Muscle layer of colon (tissue), 2 donors: ENCODE data around the gene POU6F1.

Experiments
- H3K27ac ChIP-seq: one replicate; pipeline ENCODE4 v1.7.0; 2013; ENCODE audit warnings: low read depth, mild to moderate bottlenecking, low read length, moderate library complexity
- H3K27me3 ChIP-seq, 2 donors: one replicate each; pipeline ENCODE4 v1.7.0; 2013; ENCODE audit warnings: low read length in 2 of 2, mild to moderate bottlenecking in 2 of 2; ENCODE audit not compliant: insufficient read depth in 2 of 2, control insufficient read depth in 1 of 2
- H3K36me3 ChIP-seq: one replicate; pipeline ENCODE4 v1.7.0; 2013; ENCODE audit warnings: mild to moderate bottlenecking, low read length; ENCODE audit not compliant: insufficient read depth
- H3K4me1 ChIP-seq: one replicate; pipeline ENCODE4 v1.7.0; 2013; ENCODE audit warnings: mild to moderate bottlenecking, low read length; ENCODE audit not compliant: insufficient read depth
- H3K4me3 ChIP-seq, 2 donors: one replicate each; pipeline ENCODE4 v1.7.0; 2013; ENCODE audit warnings: low read length in 2 of 2, low read depth in 1 of 2, mild to moderate bottlenecking in 1 of 2, moderate library complexity in 1 of 2
- H3K9ac ChIP-seq: one replicate; pipeline ENCODE4 v1.7.0; 2013; ENCODE audit warnings: low read length
- H3K9me3 ChIP-seq: one replicate; pipeline ENCODE4 v1.7.0; 2013; ENCODE audit warnings: mild to moderate bottlenecking, low read length
- donor health status: abdominal sarcoma.
- donor health status: Adenocarcinoma of cecum.

Gene POU6F1

GRCh38 chr12:51181558-51181957 is 36.3 kb downstream of the POU6F1 start:
- Histone ChIP-seq H3K36me3 (no peaks in the 10 kb centered on the region), H3K4me3 (no peak overlapping the region), H3K27ac (no peak overlapping the region), H3K27me3 (no peaks in the 10 kb centered on the region), H3K9ac (no peak overlapping the region), H3K4me1 (no peaks in the 10 kb centered on the region), H3K9me3 (no peaks in the 10 kb centered on the region)

DNA sequence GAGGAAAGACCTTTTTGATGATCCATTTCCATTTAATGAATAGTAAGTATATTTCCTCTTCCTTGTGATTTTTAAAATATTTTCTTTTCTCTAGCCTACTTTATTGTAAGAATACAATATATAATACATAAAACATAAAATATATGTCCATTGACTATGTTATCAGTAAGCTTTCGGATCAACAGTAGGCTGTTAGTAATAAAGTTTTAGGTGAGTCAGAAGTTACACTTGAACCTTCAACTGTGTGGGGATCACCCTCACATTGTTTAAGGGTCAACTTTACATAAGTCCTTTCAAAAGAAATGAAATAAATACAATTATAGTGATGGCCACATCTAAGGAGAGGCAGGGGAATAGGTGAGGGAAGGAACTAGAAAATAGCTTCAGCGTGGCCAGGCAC is 40.0 kb downstream of the POU6F1 start:
- Histone ChIP-seq H3K9me3 (no peaks in the 10 kb centered on the region), H3K27me3 (no peaks in the 10 kb centered on the region), H3K36me3 (no peaks in the 10 kb centered on the region), H3K4me1 (no peaks in the 10 kb centered on the region), H3K4me3 (no peak overlapping the region), H3K9ac (no peak overlapping the region), H3K27ac (no peak overlapping the region)

DNA sequence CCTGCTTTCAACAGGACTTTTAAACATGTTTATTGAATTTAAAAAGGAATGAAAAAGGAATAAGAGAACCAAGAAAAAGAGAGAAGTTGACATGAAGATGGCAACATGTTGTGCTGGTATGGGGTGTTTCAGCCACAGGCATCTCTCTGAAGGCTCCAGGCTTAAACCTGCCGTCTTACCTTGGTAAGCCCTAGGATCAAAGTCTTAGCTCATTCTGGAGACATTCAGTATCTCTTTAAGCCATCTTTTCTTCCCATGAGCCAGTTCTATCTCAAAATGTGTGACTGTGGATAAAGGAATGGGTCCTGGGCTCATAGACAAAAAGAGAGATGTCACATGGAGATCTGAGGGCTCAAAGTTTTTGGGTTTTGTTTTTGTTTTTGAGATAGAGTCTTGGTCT is 43.4 kb downstream of the POU6F1 start:
- Histone ChIP-seq H3K4me3 (no peak overlapping the region), H3K4me1 (no peaks in the 10 kb centered on the region), H3K9ac (no peak overlapping the region), H3K27ac (no peak overlapping the region), H3K27me3 (no peaks in the 10 kb centered on the region), H3K36me3 (no peaks in the 10 kb centered on the region), H3K9me3 (no peaks in the 10 kb centered on the region)

GRCh38 chr12:51172515-51173431 is 45.1 kb downstream of the POU6F1 start, which contains the start of gene TFCP2:
Gene TFCP2, minus strand, starts transcription at chr12:51173135. Its CDS starts 713 bp downstream, at chr12:51172422.
- H3K27ac ChIP-seq = peak within 1 kb of the TSS; percentile 97
- no peaks in the 10 kb centered on the region for H3K9me3 ChIP-seq
- peak within 1 kb of the TSS; percentile 98 for H3K9ac ChIP-seq
- H3K4me1 ChIP-seq = no peaks in the 10 kb centered on the region
- no peaks in the 10 kb centered on the region for H3K36me3 ChIP-seq
- H3K27me3 ChIP-seq = no peaks in the 10 kb centered on the region
- H3K4me3 ChIP-seq = peak within 1 kb of the TSS; percentile 73 to 100

- peak overlapping the region; percentile 97 for H3K27ac ChIP-seq
- H3K36me3 ChIP-seq = no peaks in the 10 kb centered on the region
- no peaks in the 10 kb centered on the region for H3K27me3 ChIP-seq
- H3K9me3 ChIP-seq = no peaks in the 10 kb centered on the region
- no peaks in the 10 kb centered on the region for H3K4me1 ChIP-seq
- peak overlapping the region; percentile 73 to 100 for H3K4me3 ChIP-seq
- H3K9ac ChIP-seq = peak overlapping the region; percentile 98
Observed at GRCh38 chr12:51171884-51172514, 45.9 kb downstream of the POU6F1 start.

GRCh38 chr12:51163795-51164194 is 54.1 kb downstream of the POU6F1 start:
- Histone ChIP-seq H3K27me3 (no peaks in the 10 kb centered on the region), H3K27ac (no peak overlapping the region), H3K36me3 (no peaks in the 10 kb centered on the region), H3K4me3 (no peak overlapping the region), H3K4me1 (no peaks in the 10 kb centered on the region), H3K9ac (no peak overlapping the region), H3K9me3 (no peaks in the 10 kb centered on the region)

GRCh38 chr12:51162217-51162616 is 55.6 kb downstream of the POU6F1 start:
- Histone ChIP-seq H3K4me1 (no peaks in the 10 kb centered on the region), H3K9me3 (no peaks in the 10 kb centered on the region), H3K27ac (no peak overlapping the region), H3K27me3 (no peaks in the 10 kb centered on the region), H3K9ac (no peak overlapping the region), H3K36me3 (no peaks in the 10 kb centered on the region), H3K4me3 (no peak overlapping the region)

- H3K36me3 ChIP-seq = no peaks in the 10 kb centered on the region
- no peaks in the 10 kb centered on the region for H3K9me3 ChIP-seq
- no peaks in the 10 kb centered on the region for H3K27me3 ChIP-seq
- no peak overlapping the region for H3K4me3 ChIP-seq
- H3K9ac ChIP-seq = no peak overlapping the region
- no peak overlapping the region for H3K27ac ChIP-seq
- no peaks in the 10 kb centered on the region for H3K4me1 ChIP-seq
Observed at GRCh38 chr12:51160814-51161459, 56.9 kb downstream of the POU6F1 start.

DNA sequence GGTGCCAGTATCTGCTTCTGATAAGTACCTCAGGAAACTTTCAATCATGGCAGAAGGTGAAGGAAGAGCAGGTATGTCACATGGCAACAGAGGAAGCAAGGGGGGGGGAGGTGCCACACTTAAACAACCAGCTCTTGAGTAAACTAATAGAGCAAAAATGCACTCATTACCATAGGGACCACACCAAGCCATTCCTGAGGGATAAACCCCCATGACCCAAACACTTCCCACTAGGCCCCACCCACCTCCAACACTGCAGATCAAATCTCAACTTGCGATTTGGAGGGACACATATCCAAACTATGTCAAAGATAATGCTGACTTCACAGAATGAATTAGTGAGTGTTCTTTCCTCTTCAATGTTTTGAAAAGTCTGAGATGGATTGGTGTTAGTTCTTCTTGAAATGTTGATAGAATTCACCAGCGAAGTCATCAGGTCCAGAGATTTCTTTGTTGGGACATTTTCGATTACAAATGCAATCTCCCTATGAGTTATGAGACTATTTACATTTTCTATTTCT is 61.6 kb downstream of the POU6F1 start:
- H3K4me3 ChIP-seq = no peak overlapping the region
- H3K9ac ChIP-seq = no peak overlapping the region
- no peaks in the 10 kb centered on the region for H3K4me1 ChIP-seq
- H3K36me3 ChIP-seq = no peaks in the 10 kb centered on the region
- H3K27me3 ChIP-seq = no peaks in the 10 kb centered on the region
- H3K9me3 ChIP-seq = no peaks in the 10 kb centered on the region
- no peak overlapping the region for H3K27ac ChIP-seq

- no peak overlapping the region for H3K4me3 ChIP-seq
- no peaks in the 10 kb centered on the region for H3K4me1 ChIP-seq
- H3K9ac ChIP-seq = no peak overlapping the region
- no peaks in the 10 kb centered on the region for H3K9me3 ChIP-seq
- H3K36me3 ChIP-seq = no peaks in the 10 kb centered on the region
- H3K27me3 ChIP-seq = no peaks in the 10 kb centered on the region
- H3K27ac ChIP-seq = no peak overlapping the region
Observed at GRCh38 chr12:51152953-51153352, 64.9 kb downstream of the POU6F1 start.

DNA sequence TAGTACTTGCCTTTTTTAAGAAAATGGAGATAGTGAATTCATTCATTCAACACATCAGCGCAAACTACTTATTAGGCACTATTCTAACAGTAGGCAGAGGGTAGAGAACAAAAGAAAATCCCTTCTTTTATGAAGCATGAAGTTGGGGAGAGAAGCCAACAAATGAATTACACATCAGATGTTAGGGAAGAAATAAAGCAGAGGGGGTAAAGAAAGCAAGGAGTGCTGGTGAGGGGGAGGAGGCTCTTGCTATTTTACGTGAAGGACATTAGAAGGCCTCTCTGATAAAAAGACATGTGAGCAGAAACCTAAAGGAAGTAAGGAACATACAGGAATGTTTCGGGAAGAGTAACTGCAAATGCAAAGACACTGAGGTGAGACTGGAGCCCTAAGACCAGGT is 67.1 kb downstream of the POU6F1 start:
- no peaks in the 10 kb centered on the region for H3K36me3 ChIP-seq
- no peaks in the 10 kb centered on the region for H3K9me3 ChIP-seq
- no peaks in the 10 kb centered on the region for H3K27me3 ChIP-seq
- no peaks in the 10 kb centered on the region for H3K4me1 ChIP-seq
- H3K27ac ChIP-seq = no peak overlapping the region
- no peak overlapping the region for H3K9ac ChIP-seq
- no peak overlapping the region for H3K4me3 ChIP-seq
